Right renal cortex interstitium (tissue), 3 donors: ENCODE measurements around the gene HNF1A. TPM values are rescaled to one million over a fixed set of nuclear protein-coding genes. Genes with fewer than 3 reads are reported as not detected.
"Not testable (repeated sequence)": the region's sequence is repeated elsewhere in the genome, so short reads cannot be mapped to it uniquely, and the experiment has no call there.

Experiments used
- DNase-seq, 3 donors: peaks; one replicate each; pipeline ENCODE4 v3.0.0-alpha.2; 2013; ENCODE audit warnings: low read depth in 3 of 3, low spot score in 2 of 3
- polyA plus RNA-seq, 3 donors: library from polyadenylated mRNA; unstranded; fragments of 120-200 nt; gene quantifications; one replicate each; pipeline ENCODE4 v1.2.1, GENCODE V29; 2013; ENCODE audit not compliant: insufficient read length in 3 of 3

HNF1A gene
- polyA plus RNA-seq, 3 donors = 10.4 to 13.5 (median 13.5) TPM

DNA sequence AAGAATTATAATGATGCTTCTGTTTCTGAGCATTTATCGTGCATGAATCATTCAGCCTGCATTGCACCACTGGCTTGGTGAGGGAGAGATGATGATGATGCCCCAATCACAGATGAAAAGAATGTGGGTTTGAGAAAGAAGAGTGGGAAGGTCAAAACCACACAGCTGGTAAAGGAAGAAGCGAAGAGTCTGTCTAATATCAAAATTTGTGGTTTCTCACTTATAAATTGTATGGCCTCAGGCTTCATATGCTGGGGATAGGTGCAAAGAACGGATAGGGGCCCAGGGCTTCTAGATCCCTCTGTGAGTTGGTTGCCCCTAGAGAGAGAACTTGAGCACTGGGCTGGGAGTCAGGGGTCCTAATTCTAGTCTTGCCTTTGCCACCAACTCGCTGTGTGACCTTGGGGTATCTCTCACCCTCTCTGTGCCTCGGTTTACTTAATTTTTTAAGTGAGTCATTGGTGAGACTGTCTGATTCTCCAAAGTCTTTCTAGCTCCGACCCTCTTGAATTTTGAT lies 58.5 kb downstream of the HNF1A start:
- DNase-seq = no peak

- no peak for DNase-seq
Measured at GRCh38 chr12:121038861-121039668, 60.7 kb downstream of the HNF1A start, which contains the start of gene OASL. TSS of gene OASL (minus strand) at chr12:121039246. CDS start at chr12:121038971, 275 bp downstream.

DNA sequence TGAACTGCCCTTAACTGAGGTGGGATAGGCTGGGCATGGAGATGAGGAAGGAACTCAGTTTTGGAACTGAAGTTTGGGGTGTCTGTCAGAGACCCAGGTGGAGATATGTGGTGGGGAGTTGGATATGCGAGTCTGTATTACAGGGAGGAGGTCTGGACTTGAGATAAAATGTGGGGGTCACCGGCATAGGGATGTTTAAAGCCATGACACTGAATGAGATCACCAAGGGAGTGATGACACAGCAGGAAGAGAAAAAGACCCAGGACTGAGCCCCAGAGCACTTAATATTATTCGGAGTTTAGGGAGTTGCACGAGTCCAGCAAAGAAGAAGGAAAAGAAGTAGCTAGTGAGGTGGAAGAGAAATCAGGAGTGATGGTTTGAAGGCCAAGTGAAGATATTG lies 64.7 kb downstream of the HNF1A start:
- DNase-seq = no peak

- DNase-seq = not testable (repeated sequence)
Measured at GRCh38 chr12:121047400-121047799, 69.1 kb downstream of the HNF1A start.

DNA sequence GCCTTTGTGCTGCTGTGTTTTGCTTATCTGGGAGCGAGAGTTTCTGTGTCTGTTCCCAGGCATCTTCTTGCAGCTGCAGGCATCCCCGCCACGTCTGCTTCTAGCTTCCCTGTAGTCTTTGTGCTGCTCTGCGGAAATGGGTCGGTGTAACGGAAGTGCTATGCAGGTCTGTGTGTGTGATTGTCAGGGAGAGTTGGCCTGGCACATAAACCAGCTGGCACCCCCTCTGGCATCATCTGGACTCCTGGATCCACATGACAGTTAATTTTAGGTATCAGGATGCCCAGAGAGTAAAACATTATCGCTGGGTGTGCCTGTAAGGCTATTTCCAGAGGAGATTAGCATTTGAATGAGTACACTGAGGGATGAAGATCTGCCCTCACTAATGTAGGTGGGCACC lies 70.1 kb downstream of the HNF1A start:
- no peak for DNase-seq

- DNase-seq = no peak
Measured at GRCh38 chr12:121050725-121051124, 72.4 kb downstream of the HNF1A start.

Other genes with a start within 250 kb of the HNF1A start
- gene SPPL3, start 74.2 kb upstream of the HNF1A start, polyA plus RNA-seq = 10 to 100 TPM; 85.2 to 87.3 (median 85.6) TPM
- gene C12orf43, start 37.9 kb downstream of the HNF1A start, polyA plus RNA-seq = 10 to 100 TPM; 16.5 to 17.2 (median 17.0) TPM
- gene OASL, start 60.7 kb downstream of the HNF1A start, polyA plus RNA-seq = under 1 TPM; 0.11 to 0.19 (median 0.14) TPM
- gene P2RX7, start 154.3 kb downstream of the HNF1A start, polyA plus RNA-seq = 1 to 10 TPM in 1 of 3 donors, under 1 TPM in 2; 0.69 to 1.0 (median 0.86) TPM
- gene P2RX4, start 231.6 kb downstream of the HNF1A start, polyA plus RNA-seq = 10 to 100 TPM; 33.4 to 38.5 (median 34.2) TPM